SJCRH30 (cell line): Measurements from ENCODE around the gene MZF1. TPM values are rescaled to one million over a fixed set of nuclear protein-coding genes. Genes with fewer than 3 reads are reported as not detected.

ENCODE experiments used
- DNase-seq, 2 experiments: peaks; one replicate each; pipeline ENCODE4 v3.0.0-alpha.2; 2015 to 2020
- H3K27ac ChIP-seq: fragments of 250-450 bp; sonication (Bioruptor Pico); 2 replicates; pipeline ENCODE4 v1.5.1; 2020; ENCODE audit warnings: mild to moderate bottlenecking, moderate library complexity
- H3K27me3 ChIP-seq: fragments of 250-450 bp; sonication (Bioruptor Pico); 2 replicates; pipeline ENCODE4 v1.5.1; 2020; ENCODE audit warnings: mild to moderate bottlenecking, moderate library complexity
- H3K36me3 ChIP-seq: fragments of 250-450 bp; sonication (Bioruptor Pico); 2 replicates; pipeline ENCODE4 v1.5.1; 2020; ENCODE audit warnings: mild to moderate bottlenecking, moderate library complexity
- H3K4me1 ChIP-seq: fragments of 250-450 bp; sonication (Bioruptor Pico); 2 replicates; pipeline ENCODE4 v1.5.1; 2020; ENCODE audit warnings: mild to moderate bottlenecking, moderate library complexity
- H3K4me3 ChIP-seq: fragments of 250-450 bp; sonication (Bioruptor Pico); 2 replicates; pipeline ENCODE4 v1.5.1; 2020; ENCODE audit warnings: mild to moderate bottlenecking, moderate library complexity
- H3K9me3 ChIP-seq: fragments of 250-450 bp; sonication (Bioruptor Pico); replicated peaks from 2 replicates; pipeline ENCODE4 v1.5.1; 2020; ENCODE audit warnings: mild to moderate bottlenecking, moderate library complexity
- total RNA-seq: library from RNA; depleted of rRNA; stranded (reverse); fragments of >200 nt; shearing (Covaris generic); gene quantifications from 2 replicates; pipeline ENCODE4 v1.2.3, GENCODE V29; 2014

Gene MZF1
- total RNA-seq, 1 experiment from 2014 or later = 6.5 TPM

- Histone ChIP-seq H3K9me3 (no peaks in the 10 kb centered on the region), H3K27me3 (no peaks in the 10 kb centered on the region)
These were observed 11.6 kb downstream of the MZF1 start for GRCh38 chr19:58561373-58562121.

GRCh38 chr19:58560921-58561320 is 12.2 kb downstream of the MZF1 start:
- no peaks in the 10 kb centered on the region for H3K9me3 ChIP-seq
- H3K27ac ChIP-seq = no peak overlapping the region
- DNase-seq = no peak
- H3K4me3 ChIP-seq = no peak overlapping the region
- peaks cover 9% of the 10 kb centered on the region for H3K36me3 ChIP-seq
- H3K4me1 ChIP-seq = peaks cover 3% of the 10 kb centered on the region; the same call in 1 of the 2 replicates
- no peaks in the 10 kb centered on the region for H3K27me3 ChIP-seq

More at GRCh38 chr19:58561373-58562121, 11.6 kb downstream of the MZF1 start:
- Histone ChIP-seq H3K4me3 (no peak overlapping the region), H3K36me3 (peaks cover 4% of the 10 kb centered on the region), H3K4me1 (peaks cover 3% of the 10 kb centered on the region; the same call in 1 of the 2 replicates), H3K27ac (no peak overlapping the region)
- DNase-seq = no peak

GRCh38 chr19:58560007-58560887 is 12.9 kb downstream of the MZF1 start:
- Histone ChIP-seq H3K4me3 (peak overlapping the region; percentile 62), H3K27ac (peak overlapping the region; percentile 84; the same call in 1 of the 2 replicates), H3K27me3 (no peaks in the 10 kb centered on the region), H3K36me3 (peaks cover 9% of the 10 kb centered on the region), H3K4me1 (peaks cover 3% of the 10 kb centered on the region; the same call in 1 of the 2 replicates), H3K9me3 (no peaks in the 10 kb centered on the region)
- no peak for DNase-seq

- peak; percentile 94 for DNase-seq
- Histone ChIP-seq H3K4me1 (peaks cover 3% of the 10 kb centered on the region; the same call in 1 of the 2 replicates), H3K9me3 (no peaks in the 10 kb centered on the region)
These were observed 13.7 kb downstream of the MZF1 start for GRCh38 chr19:58559275-58560006.

GRCh38 chr19:58558623-58559274 is 14.4 kb downstream of the MZF1 start:
- peaks cover 3% of the 10 kb centered on the region; the same call in 1 of the 2 replicates for H3K4me1 ChIP-seq
- peak overlapping the region; percentile 84 for H3K27ac ChIP-seq
- no peaks in the 10 kb centered on the region for H3K9me3 ChIP-seq
- no peaks in the 10 kb centered on the region for H3K27me3 ChIP-seq
- H3K36me3 ChIP-seq = peaks cover 9% of the 10 kb centered on the region
- DNase-seq = peak; percentile 98
- peak overlapping the region; percentile 62 for H3K4me3 ChIP-seq

More at GRCh38 chr19:58559275-58560006, 13.7 kb downstream of the MZF1 start:
- Histone ChIP-seq H3K27ac (peak overlapping the region; percentile 84), H3K27me3 (no peaks in the 10 kb centered on the region), H3K4me3 (peak overlapping the region; percentile 62), H3K36me3 (peaks cover 9% of the 10 kb centered on the region)

GRCh38 chr19:58558066-58558622 is 15.0 kb downstream of the MZF1 start, which contains the start of gene UBE2M:
UBE2M (minus strand) TSS chr19:58558611; CDS start chr19:58558381, 230 bp downstream.
- Histone ChIP-seq H3K27ac (peak within 1 kb of the TSS; percentile 84), H3K4me1 (peaks cover 3% of the 10 kb centered on the region; the same call in 1 of the 2 replicates), H3K27me3 (no peaks in the 10 kb centered on the region), H3K4me3 (peak within 1 kb of the TSS; percentile 62), H3K9me3 (no peaks in the 10 kb centered on the region), H3K36me3 (peaks cover 9% of the 10 kb centered on the region)
- DNase-seq = peak; percentile 48 to 60

GRCh38 chr19:58557221-58558065 is 15.7 kb downstream of the MZF1 start:
- Histone ChIP-seq H3K36me3 (peaks cover 14% of the 10 kb centered on the region), H3K9me3 (no peaks in the 10 kb centered on the region), H3K4me3 (peak overlapping the region; percentile 62), H3K27ac (peak overlapping the region; percentile 41), H3K4me1 (peaks cover 3% of the 10 kb centered on the region; the same call in 1 of the 2 replicates), H3K27me3 (no peaks in the 10 kb centered on the region)
- no peak for DNase-seq

GRCh38 chr19:58556622-58557220 is 16.4 kb downstream of the MZF1 start:
- no peak overlapping the region for H3K4me3 ChIP-seq
- DNase-seq = no peak
- H3K27ac ChIP-seq = no peak overlapping the region

GRCh38 chr19:58555920-58556621 is 17.1 kb downstream of the MZF1 start:
- no peak overlapping the region for H3K4me3 ChIP-seq
- no peaks in the 10 kb centered on the region for H3K9me3 ChIP-seq
- DNase-seq = no peak
- no peak overlapping the region for H3K27ac ChIP-seq
- H3K4me1 ChIP-seq = peaks cover 3% of the 10 kb centered on the region; the same call in 1 of the 2 replicates
- no peaks in the 10 kb centered on the region for H3K27me3 ChIP-seq
- H3K36me3 ChIP-seq = peaks cover 26% of the 10 kb centered on the region

More at GRCh38 chr19:58556622-58557220, 16.4 kb downstream of the MZF1 start:
- peaks cover 3% of the 10 kb centered on the region; the same call in 1 of the 2 replicates for H3K4me1 ChIP-seq
- H3K36me3 ChIP-seq = peaks cover 20% of the 10 kb centered on the region
- no peaks in the 10 kb centered on the region for H3K9me3 ChIP-seq
- H3K27me3 ChIP-seq = no peaks in the 10 kb centered on the region

GRCh38 chr19:58555369-58555885 is 17.7 kb downstream of the MZF1 start:
- Histone ChIP-seq H3K4me3 (peak overlapping the region; percentile 60), H3K27ac (peak overlapping the region; percentile 32; the same call in 1 of the 2 replicates), H3K27me3 (no peaks in the 10 kb centered on the region), H3K4me1 (peaks cover 3% of the 10 kb centered on the region; the same call in 1 of the 2 replicates), H3K9me3 (no peaks in the 10 kb centered on the region), H3K36me3 (peaks cover 33% of the 10 kb centered on the region)
- no peak for DNase-seq

- Histone ChIP-seq H3K9me3 (no peaks in the 10 kb centered on the region), H3K27ac (peak within 1 kb of the TSS; percentile 32; the same call in 1 of the 2 replicates), H3K4me3 (peak within 1 kb of the TSS; percentile 60), H3K27me3 (no peaks in the 10 kb centered on the region), H3K36me3 (peaks cover 40% of the 10 kb centered on the region), H3K4me1 (peaks cover under 1% of the 10 kb centered on the region; the same call in 1 of the 2 replicates)
- DNase-seq = peak; percentile 95 to 97
These were observed 18.4 kb downstream of the MZF1 start, which contains the start of gene CHMP2A for GRCh38 chr19:58554494-58555368. CHMP2A (minus strand) TSS chr19:58555105; CDS start chr19:58554212, 893 bp downstream.
